Measurements from ENCODE around the gene CBFA2T3.

Gene CBFA2T3

GRCh38 chr16:88988980-88989811, 12.2 kb upstream of the CBFA2T3 start:
- TF ChIP-seq RAD21 (IDR thresholded peaks at IDR 0.05; ENCODE audit: low read depth), result no peak

GRCh38 chr16:88985521-88985920, 8.5 kb upstream of the CBFA2T3 start:
- TF ChIP-seq TEAD4 (IDR thresholded peaks at IDR 0.05) (no peak), RAD21 (IDR thresholded peaks at IDR 0.05; ENCODE audit: low read depth) (no peak), NFIC (IDR thresholded peaks at IDR 0.05) (no peak), USF1 (IDR thresholded peaks at IDR 0.05) (no peak), EGR1 (IDR thresholded peaks at IDR 0.05) (no peak), TCF12 (IDR thresholded peaks at IDR 0.05; ENCODE audit: low read depth) (no peak), FOXM1 (IDR thresholded peaks at IDR 0.05; ENCODE audit: borderline replicate concordance, low read depth) (no peak), REST (IDR thresholded peaks at IDR 0.05; ENCODE audit: low read depth) (no peak), YY1 (IDR thresholded peaks at IDR 0.05; ENCODE audit: low read depth) (no peak), CREB1 (IDR thresholded peaks at IDR 0.05; ENCODE audit: low read depth) (no peak), ZBTB7A (IDR thresholded peaks at IDR 0.05; ENCODE audit: low read depth) (no peak)

- no peak for TF ChIP-seq CEBPB (IDR thresholded peaks at IDR 0.05)
- no peak for TF ChIP-seq RAD21 (IDR thresholded peaks at IDR 0.05; ENCODE audit: low read depth)
- TF ChIP-seq EP300 (IDR thresholded peaks at IDR 0.05; ENCODE audit: borderline replicate concordance), result no peak
- TF ChIP-seq TCF12 (IDR thresholded peaks at IDR 0.05; ENCODE audit: low read depth), result no peak
- TF ChIP-seq EGR1 (IDR thresholded peaks at IDR 0.05), result no peak
- no peak for TF ChIP-seq TEAD4 (IDR thresholded peaks at IDR 0.05)
- no peak for TF ChIP-seq MAX (IDR thresholded peaks at IDR 0.05)
- no peak for TF ChIP-seq ZBTB7A (IDR thresholded peaks at IDR 0.05; ENCODE audit: low read depth)
Observed at GRCh38 chr16:88983771-88984687, 7.0 kb upstream of the CBFA2T3 start.

GRCh38 chr16:88983165-88983564, 6.2 kb upstream of the CBFA2T3 start:
- TF ChIP-seq ZBTB7A (IDR thresholded peaks at IDR 0.05; ENCODE audit: low read depth) (no peak), FOXM1 (IDR thresholded peaks at IDR 0.05; ENCODE audit: borderline replicate concordance, low read depth) (no peak), USF1 (IDR thresholded peaks at IDR 0.05) (no peak), TAF1 (IDR thresholded peaks at IDR 0.05; ENCODE audit: low read depth) (no peak), TEAD4 (IDR thresholded peaks at IDR 0.05) (no peak), EP300 (IDR thresholded peaks at IDR 0.05; ENCODE audit: borderline replicate concordance) (no peak), NFIC (IDR thresholded peaks at IDR 0.05) (no peak), CEBPB (IDR thresholded peaks at IDR 0.05) (no peak), REST (IDR thresholded peaks at IDR 0.05; ENCODE audit: low read depth) (no peak), CREB1 (IDR thresholded peaks at IDR 0.05; ENCODE audit: low read depth) (no peak), YY1 (IDR thresholded peaks at IDR 0.05; ENCODE audit: low read depth) (no peak), MAX (IDR thresholded peaks at IDR 0.05) (no peak), TCF12 (IDR thresholded peaks at IDR 0.05; ENCODE audit: low read depth) (no peak), RAD21 (IDR thresholded peaks at IDR 0.05; ENCODE audit: low read depth) (no peak), EGR1 (IDR thresholded peaks at IDR 0.05) (no peak)

GRCh38 chr16:88982286-88983084, 5.5 kb upstream of the CBFA2T3 start:
- no peak for TF ChIP-seq RAD21 (IDR thresholded peaks at IDR 0.05; ENCODE audit: low read depth)
- TF ChIP-seq EP300 (IDR thresholded peaks at IDR 0.05; ENCODE audit: borderline replicate concordance), result no peak
- TF ChIP-seq ZBTB7A (IDR thresholded peaks at IDR 0.05; ENCODE audit: low read depth), result no peak
- no peak for TF ChIP-seq TAF1 (IDR thresholded peaks at IDR 0.05; ENCODE audit: low read depth)
- no peak for TF ChIP-seq REST (IDR thresholded peaks at IDR 0.05; ENCODE audit: low read depth)
